Uterus (tissue), 2 donors: Measurements from ENCODE around the gene GLRA1.

Experiments
- POLR2A ChIP-seq, 2 donors: fragments of 450-650 bp; IDR thresholded peaks; one replicate each; pipeline ENCODE4 v1.6.1; 2016; ENCODE audit warnings: antibody characterized with exemption in 2 of 2, mild to moderate bottlenecking in 1 of 2, moderate library complexity in 1 of 2
- TF ChIP-seq, protein P1 (sequence below), 4 experiments: fragments of 200-600 bp in 2 of 4; fragments of 450-650 bp in 2 of 4; sonication (generic) in 2 of 4; IDR thresholded peaks; one replicate each; pipeline ENCODE4 v1.5.1; 2016 to 2019; ENCODE audit warnings: antibody characterized with exemption in 4 of 4, mild to moderate bottlenecking in 2 of 4, moderate library complexity in 1 of 4

GRCh38 chr5:151869843-151870242 is 54.8 kb downstream of the GLRA1 start:
- TF ChIP-seq POLR2A (IDR thresholded peaks at IDR 0.05): no peak
- TF ChIP-seq, protein P1, sequence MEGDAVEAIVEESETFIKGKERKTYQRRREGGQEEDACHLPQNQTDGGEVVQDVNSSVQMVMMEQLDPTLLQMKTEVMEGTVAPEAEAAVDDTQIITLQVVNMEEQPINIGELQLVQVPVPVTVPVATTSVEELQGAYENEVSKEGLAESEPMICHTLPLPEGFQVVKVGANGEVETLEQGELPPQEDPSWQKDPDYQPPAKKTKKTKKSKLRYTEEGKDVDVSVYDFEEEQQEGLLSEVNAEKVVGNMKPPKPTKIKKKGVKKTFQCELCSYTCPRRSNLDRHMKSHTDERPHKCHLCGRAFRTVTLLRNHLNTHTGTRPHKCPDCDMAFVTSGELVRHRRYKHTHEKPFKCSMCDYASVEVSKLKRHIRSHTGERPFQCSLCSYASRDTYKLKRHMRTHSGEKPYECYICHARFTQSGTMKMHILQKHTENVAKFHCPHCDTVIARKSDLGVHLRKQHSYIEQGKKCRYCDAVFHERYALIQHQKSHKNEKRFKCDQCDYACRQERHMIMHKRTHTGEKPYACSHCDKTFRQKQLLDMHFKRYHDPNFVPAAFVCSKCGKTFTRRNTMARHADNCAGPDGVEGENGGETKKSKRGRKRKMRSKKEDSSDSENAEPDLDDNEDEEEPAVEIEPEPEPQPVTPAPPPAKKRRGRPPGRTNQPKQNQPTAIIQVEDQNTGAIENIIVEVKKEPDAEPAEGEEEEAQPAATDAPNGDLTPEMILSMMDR (IDR thresholded peaks at IDR 0.05): no peak
